Psoas muscle (tissue), 8 donors: ENCODE data around the gene SEMA3D. TPM values are rescaled to one million over a fixed set of nuclear protein-coding genes. Genes with fewer than 3 reads are reported as not detected.

Experiments
- ATAC-seq, 4 donors: fragments of 200-7000 bp; cut with Tn5 transposase; one replicate each; pipeline ENCODE4 v1.9.1; 2020; ENCODE audit warnings: moderate library complexity in 3 of 4, mild to moderate bottlenecking in 2 of 4
- DNase-seq, 2 donors: peaks; one replicate each; pipeline ENCODE4 v3.0.0-alpha.2; 2020
- H3K27ac ChIP-seq: fragments of 200-600 bp; one replicate; pipeline ENCODE4 v1.8.0; 2022
- H3K27me3 ChIP-seq, 3 donors: fragments of 200-600 bp in 1 of 3; one replicate each; pipeline versions ENCODE4 v1.6.1 to v1.8.0; 2013 to 2022; ENCODE audit warnings: low read length in 2 of 3, mild to moderate bottlenecking in 2 of 3, moderate library complexity in 1 of 3; ENCODE audit not compliant: insufficient read depth in 3 of 3
- H3K36me3 ChIP-seq, 2 donors: fragments of 200-600 bp in 1 of 2; one replicate each; pipeline versions ENCODE4 v1.6.1 to v1.8.0; 2013 to 2022; ENCODE audit warnings: low read depth in 1 of 2, mild to moderate bottlenecking in 1 of 2, moderate library complexity in 1 of 2; ENCODE audit not compliant: insufficient read depth in 1 of 2
- H3K4me1 ChIP-seq: fragments of 200-600 bp; one replicate; pipeline ENCODE4 v1.8.0; 2022
- H3K4me3 ChIP-seq: fragments of 200-600 bp; one replicate; pipeline ENCODE4 v1.8.0; 2022; ENCODE audit warnings: mild to moderate bottlenecking
- H3K9me3 ChIP-seq: fragments of 200-600 bp; one replicate; pipeline ENCODE4 v1.8.0; 2022
- WGBS, 3 donors: extraction: QIAGEN DNeasy Blood & Tissue Kit; methylation state at CpG; one replicate each; pipeline versions ENCODE4 v1.1.6 to v1.1.7; 2013; 5-methylcytosine and 5-hydroxymethylcytosine counted together
- intact Hi-C, 2 donors: fragments of 100-400 bp; cut with DNase I; formaldehyde crosslinking; loops; one replicate each; pipeline versions ENCODE4 v1.11.0 to v1.14.2; 2022
- polyA plus RNA-seq, 3 donors: library from polyadenylated mRNA; stranded (reverse); fragments of 200-250 nt; gene quantifications; one replicate each; pipeline ENCODE4 v1.2.3, GENCODE V29; 2013
- total RNA-seq, 4 donors: library from RNA; stranded (reverse); fragmentation: NEBNext Ultra II Directional in 2 of 4; extraction: Animal tissue kit (Norgen Biotek cat#: 25700) in 2 of 4; gene quantifications; one replicate each; pipeline versions ENCODE4 v1.2.1 to v1.2.4, GENCODE V29; 2021 to 2023
- TF ChIP-seq, protein P1 (sequence below): fragments of 200-600 bp; IDR thresholded peaks from one replicate; pipeline ENCODE4 v1.8.0; 2022; ENCODE audit warnings: antibody characterized with exemption
- donor health status: healthy with polysubstance abuse.
- donor health status: DM: no; HTN: no; CAD: no; lungs with moderate emphysema.
- donor health status: Bipolar disorder and iron deficiency.
- donor health status: healthy.
- donor health status: DM: yes; HTN: yes; CAD: no.
- donor health status: DM: no; HTN: no; CAD: no.
- donor health status: DM: no; HTN: no; CAD: no.
- donor health status: DM: yes; HTN: yes; CAD: no.

Gene SEMA3D
- total and polyA plus RNA-seq, 7 donors, result 0.01 to 0.28 (median 0.06) TPM; not detected in 1

DNA sequence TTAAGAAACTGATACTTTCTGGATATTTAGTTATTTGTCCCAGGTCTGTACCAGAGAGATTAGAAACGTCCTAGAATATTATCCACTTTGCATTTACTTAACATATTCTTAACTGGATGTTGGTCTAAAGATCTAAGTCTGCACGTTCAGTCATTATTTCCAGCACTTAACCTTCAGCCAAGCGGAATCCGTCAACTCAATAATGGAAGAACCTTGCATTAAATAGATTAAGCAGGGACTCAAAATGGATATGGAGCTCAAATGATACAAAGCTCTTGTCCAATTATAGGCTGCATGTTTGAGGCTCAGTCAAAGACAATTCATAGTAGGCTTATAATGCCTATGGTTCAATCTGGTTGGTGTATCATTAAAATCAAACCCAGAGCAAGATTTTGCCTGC, 162.9 kb downstream of the SEMA3D start:
- intact Hi-C loops, result loop anchor here (2.0 to 10.0 kb wide), 4 partner anchors 109 to 1087 kb away; no protein-coding TSS in a partner anchor
- no peak overlapping the region for H3K27ac ChIP-seq
- no peaks in the 10 kb centered on the region for H3K4me1 ChIP-seq
- TF ChIP-seq, protein P1, sequence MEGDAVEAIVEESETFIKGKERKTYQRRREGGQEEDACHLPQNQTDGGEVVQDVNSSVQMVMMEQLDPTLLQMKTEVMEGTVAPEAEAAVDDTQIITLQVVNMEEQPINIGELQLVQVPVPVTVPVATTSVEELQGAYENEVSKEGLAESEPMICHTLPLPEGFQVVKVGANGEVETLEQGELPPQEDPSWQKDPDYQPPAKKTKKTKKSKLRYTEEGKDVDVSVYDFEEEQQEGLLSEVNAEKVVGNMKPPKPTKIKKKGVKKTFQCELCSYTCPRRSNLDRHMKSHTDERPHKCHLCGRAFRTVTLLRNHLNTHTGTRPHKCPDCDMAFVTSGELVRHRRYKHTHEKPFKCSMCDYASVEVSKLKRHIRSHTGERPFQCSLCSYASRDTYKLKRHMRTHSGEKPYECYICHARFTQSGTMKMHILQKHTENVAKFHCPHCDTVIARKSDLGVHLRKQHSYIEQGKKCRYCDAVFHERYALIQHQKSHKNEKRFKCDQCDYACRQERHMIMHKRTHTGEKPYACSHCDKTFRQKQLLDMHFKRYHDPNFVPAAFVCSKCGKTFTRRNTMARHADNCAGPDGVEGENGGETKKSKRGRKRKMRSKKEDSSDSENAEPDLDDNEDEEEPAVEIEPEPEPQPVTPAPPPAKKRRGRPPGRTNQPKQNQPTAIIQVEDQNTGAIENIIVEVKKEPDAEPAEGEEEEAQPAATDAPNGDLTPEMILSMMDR, result no peak
- H3K36me3 ChIP-seq, result no peaks in the 10 kb centered on the region
- DNase-seq, result no peak
- no peak overlapping the region for H3K4me3 ChIP-seq
- no peaks in the 10 kb centered on the region for H3K9me3 ChIP-seq
- 69 to 79% (median 75%) methylated on average over 4 of the region's 4 CpGs for WGBS, 3 donors
- no peaks in the 10 kb centered on the region for H3K27me3 ChIP-seq
- ATAC-seq, result no peak

DNA sequence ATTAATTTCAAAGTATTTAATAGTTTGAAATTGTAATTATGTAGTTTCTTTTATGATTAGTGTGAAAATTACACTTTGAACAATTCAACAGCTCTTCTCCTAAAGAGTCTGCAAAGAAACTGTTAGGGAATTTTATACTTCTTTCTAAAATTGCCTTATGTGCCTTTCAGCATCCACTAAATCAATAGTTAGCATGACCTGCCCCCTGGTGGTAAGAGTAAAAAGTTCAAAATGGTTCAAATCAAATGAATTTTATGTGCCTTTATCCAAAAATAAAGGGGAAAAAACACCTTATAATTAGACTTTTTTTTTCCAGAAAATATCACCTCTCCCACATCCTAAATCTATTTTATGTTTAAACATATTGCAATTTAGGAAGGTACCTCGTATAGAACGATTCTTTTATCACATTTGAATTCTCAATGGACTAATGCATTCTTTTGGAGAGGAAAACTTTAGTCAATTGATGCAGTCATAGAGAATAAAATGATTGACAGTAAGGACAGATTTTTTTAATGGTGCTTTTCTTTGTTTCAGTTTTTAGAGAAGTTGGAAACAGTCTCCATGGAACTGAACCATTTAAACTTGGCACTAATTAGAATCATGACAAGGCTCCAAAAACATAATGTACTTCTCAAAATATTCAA, 163.7 kb downstream of the SEMA3D start:
- Histone ChIP-seq H3K36me3 (no peaks in the 10 kb centered on the region), H3K9me3 (no peaks in the 10 kb centered on the region), H3K4me3 (no peak overlapping the region), H3K4me1 (no peaks in the 10 kb centered on the region), H3K27me3 (no peaks in the 10 kb centered on the region), H3K27ac (no peak overlapping the region)
- DNase-seq (no peak), ATAC-seq (no peak)
- TF ChIP-seq, protein P1, result peak; percentile 78
- intact Hi-C loops, result loop anchor here (2.0 to 10.0 kb wide), 3 partner anchors 108 to 1086 kb away; no protein-coding TSS in a partner anchor
- 20 to 25% (median 21%) methylated on average over 2 of the region's 2 CpGs for WGBS, 3 donors

DNA sequence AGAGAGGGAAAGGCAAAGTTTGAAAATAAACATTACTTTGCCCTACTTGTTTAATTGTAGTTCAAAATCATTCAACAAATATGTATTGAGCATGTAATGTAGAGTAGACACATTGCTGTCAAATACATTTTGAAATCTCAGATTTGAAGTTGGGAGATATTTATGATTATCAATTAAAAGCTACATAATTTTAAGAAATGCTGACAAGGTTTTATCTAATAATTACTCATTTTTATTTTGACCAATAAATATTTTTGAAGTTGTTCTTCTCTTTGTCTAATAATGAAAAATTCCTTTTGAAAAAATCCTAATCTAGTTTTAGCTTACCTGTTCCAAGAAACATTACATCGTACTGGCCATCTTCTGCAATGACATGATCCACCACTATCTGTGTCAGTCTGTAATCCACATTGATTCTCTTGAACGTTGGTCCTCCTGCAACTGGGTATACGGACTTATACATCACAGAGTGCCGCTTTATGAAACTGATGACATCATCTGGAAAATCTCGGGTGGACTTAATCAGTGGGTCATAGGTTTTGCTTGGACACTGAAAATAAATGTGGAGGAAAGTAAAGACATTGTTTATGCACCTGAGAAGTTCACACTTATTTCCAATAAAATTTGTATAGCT, 164.7 kb downstream of the SEMA3D start:
- Histone ChIP-seq H3K9me3 (no peaks in the 10 kb centered on the region), H3K36me3 (no peaks in the 10 kb centered on the region), H3K4me1 (no peaks in the 10 kb centered on the region), H3K4me3 (no peak overlapping the region), H3K27me3 (no peaks in the 10 kb centered on the region), H3K27ac (no peak overlapping the region)
- DNase-seq, result no peak
- no peak for ATAC-seq
- 67 to 71% (median 68%) methylated on average over 5 of the region's 5 CpGs for WGBS, 3 donors
- TF ChIP-seq, protein P1, result no peak
- intact Hi-C loops, result loop anchor here (2.0 to 10.0 kb wide), 3 partner anchors 107 to 1085 kb away; no protein-coding TSS in a partner anchor

DNA sequence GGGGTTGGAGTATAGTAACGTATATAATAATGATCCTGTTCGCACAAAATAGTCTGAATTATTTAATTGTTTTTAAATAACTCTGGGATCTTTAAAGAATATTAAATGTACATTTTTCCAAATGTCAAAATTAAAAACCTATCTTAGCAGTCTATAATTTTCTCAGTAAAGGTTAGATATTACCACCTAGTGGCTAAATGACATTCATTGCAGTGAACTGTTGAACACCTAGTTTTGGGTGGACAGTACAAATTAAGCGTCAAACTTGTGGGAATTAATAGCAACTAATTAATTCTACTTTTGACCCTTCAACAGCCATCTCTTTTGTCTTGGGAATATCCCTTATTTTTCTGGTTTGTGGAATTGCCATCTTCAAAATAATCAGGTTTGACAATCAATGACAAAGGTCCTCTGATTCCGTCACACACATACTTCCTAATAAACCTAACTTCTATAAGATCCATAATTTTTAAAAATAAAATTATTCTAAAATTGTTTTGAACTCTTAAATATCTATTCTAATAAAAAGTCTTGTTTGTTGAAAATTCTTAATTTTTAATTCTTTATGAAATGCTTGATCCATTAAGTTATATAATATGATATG, 165.7 kb downstream of the SEMA3D start:
- H3K4me1 ChIP-seq, result no peaks in the 10 kb centered on the region
- no peaks in the 10 kb centered on the region for H3K27me3 ChIP-seq
- no peaks in the 10 kb centered on the region for H3K9me3 ChIP-seq
- TF ChIP-seq, protein P1, result peak; percentile 28
- H3K4me3 ChIP-seq, result no peak overlapping the region
- ATAC-seq, result no peak
- no peak for DNase-seq
- intact Hi-C loops, result loop anchor here (5.0 to 10.0 kb wide), 2 partner anchors 106 to 1044 kb away; no protein-coding TSS in a partner anchor
- H3K36me3 ChIP-seq, result no peaks in the 10 kb centered on the region
- H3K27ac ChIP-seq, result no peak overlapping the region
- WGBS, 3 donors, result 77 to 83% (median 82%) methylated on average over 4 of the region's 4 CpGs
